Measurements from ENCODE around the gene PLEKHA7. TPM values are rescaled to one million over a fixed set of nuclear protein-coding genes. Genes with fewer than 3 reads are reported as not detected.

Gene PLEKHA7
- total RNA-seq, 1 experiment from 2014 or later = 18.4 TPM

GRCh38 chr11:16891964-16892363 lies 122.2 kb downstream of the PLEKHA7 start:
- Histone ChIP-seq H3K9me2 (replicated peaks; ENCODE audit: low read length) (no peaks in the 10 kb centered on the region), H3K4me2 (ENCODE audit: low read length) (no peak overlapping the region), H3K4me3 (ENCODE audit: low read length) (no peak overlapping the region), H3K9me3 (ENCODE audit: low read length) (no peaks in the 10 kb centered on the region), H3K27me3 (ENCODE audit: low read length) (no peaks in the 10 kb centered on the region), H2AFZ (ENCODE audit: low read length) (no peak overlapping the region), H3K36me3 (ENCODE audit: low read depth, low read length) (0 out of 2 replicates have a peak, but pooled peaks cover 3% of the 10 kb centered on the region), H3K4me1 (ENCODE audit: insufficient read depth, low read length) (peaks cover 32% of the 10 kb centered on the region), H3K79me2 (ENCODE audit: low read length) (peaks cover 11% of the 10 kb centered on the region; the same call in 1 of the 2 replicates), H3K9ac (ENCODE audit: low read length) (no peak overlapping the region), H4K20me1 (ENCODE audit: low read length) (no peaks in the 10 kb centered on the region), H3K27ac (ENCODE audit: low read length) (no peak overlapping the region), H3F3A (ENCODE audit: low read length, unreplicated experiment) (no peaks in the 10 kb centered on the region)
- peak; percentile 51 for DNase-seq
- intact Hi-C loops (cut with micrococcal nuclease) = no loop called here
- peak; percentile 42 for ATAC-seq
- no peak for TF ChIP-seq CTCF (conservative IDR thresholded peaks at IDR 0.05; ENCODE audit: low read depth, low read length)
- TF ChIP-seq EZH2phosphoT487 (IDR thresholded peaks at IDR 0.05; ENCODE audit: borderline replicate concordance, low read length) = no peak
- TF ChIP-seq EZH2 (IDR thresholded peaks at IDR 0.05; ENCODE audit: low read length, unreplicated experiment) = no peak
- ChIA-PET CTCF (interaction anchor here (1.0 kb wide), 1 partner anchor 9 kb away, joined by 4 read pairs; no protein-coding TSS in a partner anchor), POLR2A (ENCODE audit: unreplicated experiment) (no interaction called here)
- BruUV-seq (replicated peaks) = no TSS peak

DNA sequence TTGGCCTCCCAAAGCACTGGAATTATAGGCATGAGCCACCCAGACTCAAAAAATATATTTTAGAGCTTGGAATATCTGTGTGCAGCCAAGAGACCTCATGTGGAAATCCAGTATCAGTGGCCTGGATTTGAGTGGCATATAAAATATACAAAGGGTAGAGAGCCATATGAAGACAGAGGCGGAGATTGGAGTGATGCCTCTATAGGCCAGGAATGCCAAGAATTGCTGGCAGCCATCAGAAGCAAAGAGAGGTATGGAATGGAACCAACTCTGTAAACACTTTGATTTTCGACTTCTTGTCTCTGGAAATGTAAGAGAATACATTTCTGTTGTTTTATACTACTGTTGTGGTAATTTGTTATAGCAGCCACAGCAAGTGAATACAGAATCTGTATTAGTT lies 123.0 kb downstream of the PLEKHA7 start:
- intact Hi-C loops (cut with micrococcal nuclease) = no loop called here
- peaks cover 11% of the 10 kb centered on the region; the same call in 1 of the 2 replicates for H3K79me2 ChIP-seq (ENCODE audit: low read length)
- no peaks in the 10 kb centered on the region for H3F3A ChIP-seq (ENCODE audit: low read length, unreplicated experiment)
- H2AFZ ChIP-seq (ENCODE audit: low read length) = no peak overlapping the region
- H3K27ac ChIP-seq (ENCODE audit: low read length) = no peak overlapping the region
- ChIA-PET POLR2A (ENCODE audit: unreplicated experiment) (no interaction called here), CTCF (no interaction called here)
- DNase-seq (peak; percentile 32), ATAC-seq (no peak)
- no peak overlapping the region for H3K4me3 ChIP-seq (ENCODE audit: low read length)
- no peaks in the 10 kb centered on the region for H4K20me1 ChIP-seq (ENCODE audit: low read length)
- TF ChIP-seq EZH2phosphoT487 (IDR thresholded peaks at IDR 0.05; ENCODE audit: borderline replicate concordance, low read length) = no peak
- no peak for TF ChIP-seq CTCF (conservative IDR thresholded peaks at IDR 0.05; ENCODE audit: low read depth, low read length)
- TF ChIP-seq EZH2 (IDR thresholded peaks at IDR 0.05; ENCODE audit: low read length, unreplicated experiment) = no peak
- H3K27me3 ChIP-seq (ENCODE audit: low read length) = no peaks in the 10 kb centered on the region
- BruUV-seq (replicated peaks) = no TSS peak
- no peaks in the 10 kb centered on the region for H3K9me3 ChIP-seq (ENCODE audit: low read length)
- H3K4me1 ChIP-seq (ENCODE audit: insufficient read depth, low read length) = peaks cover 32% of the 10 kb centered on the region
- no peak overlapping the region for H3K9ac ChIP-seq (ENCODE audit: low read length)
- H3K4me2 ChIP-seq (ENCODE audit: low read length) = no peak overlapping the region
- H3K9me2 ChIP-seq (replicated peaks; ENCODE audit: low read length) = no peaks in the 10 kb centered on the region
- 0 out of 2 replicates have a peak, but pooled peaks cover 3% of the 10 kb centered on the region for H3K36me3 ChIP-seq (ENCODE audit: low read depth, low read length)

GRCh38 chr11:16890442-16890841 lies 123.8 kb downstream of the PLEKHA7 start:
- no peak overlapping the region for H3K4me3 ChIP-seq (ENCODE audit: low read length)
- no peaks in the 10 kb centered on the region for H3K9me2 ChIP-seq (replicated peaks; ENCODE audit: low read length)
- no peak overlapping the region for H3K4me2 ChIP-seq (ENCODE audit: low read length)
- H3K9me3 ChIP-seq (ENCODE audit: low read length) = no peaks in the 10 kb centered on the region
- no peaks in the 10 kb centered on the region for H3K27me3 ChIP-seq (ENCODE audit: low read length)
- H4K20me1 ChIP-seq (ENCODE audit: low read length) = no peaks in the 10 kb centered on the region
- no peaks in the 10 kb centered on the region for H3F3A ChIP-seq (ENCODE audit: low read length, unreplicated experiment)
- H3K4me1 ChIP-seq (ENCODE audit: insufficient read depth, low read length) = peaks cover 32% of the 10 kb centered on the region
- intact Hi-C loops (cut with micrococcal nuclease) = no loop called here
- H3K36me3 ChIP-seq (ENCODE audit: low read depth, low read length) = 0 out of 2 replicates have a peak, but pooled peaks cover 3% of the 10 kb centered on the region
- no peak overlapping the region for H3K9ac ChIP-seq (ENCODE audit: low read length)
- DNase-seq (no peak), ATAC-seq (no peak)
- no peak overlapping the region for H2AFZ ChIP-seq (ENCODE audit: low read length)
- no TSS peak for BruUV-seq (replicated peaks)
- TF ChIP-seq CTCF (conservative IDR thresholded peaks at IDR 0.05; ENCODE audit: low read depth, low read length) = no peak
- no peak for TF ChIP-seq EZH2phosphoT487 (IDR thresholded peaks at IDR 0.05; ENCODE audit: borderline replicate concordance, low read length)
- no peak for TF ChIP-seq EZH2 (IDR thresholded peaks at IDR 0.05; ENCODE audit: low read length, unreplicated experiment)
- ChIA-PET CTCF (no interaction called here), POLR2A (ENCODE audit: unreplicated experiment) (no interaction called here)
- peaks cover 11% of the 10 kb centered on the region; the same call in 1 of the 2 replicates for H3K79me2 ChIP-seq (ENCODE audit: low read length)
- no peak overlapping the region for H3K27ac ChIP-seq (ENCODE audit: low read length)

Data from PC-3 (cell line).